SK-N-SH (cell line): ENCODE data around the gene KLHL35. TPM values are rescaled to one million over a fixed set of nuclear protein-coding genes. Genes with fewer than 3 reads are reported as not detected.

ENCODE experiments used
- CTCF ChIA-PET: fragments of 300-600, 350-600 bp; formaldehyde crosslinking; extraction: SDS; loops from one replicate; lab custom pipeline; 2021; lab: Yijun Ruan, JAX
- POLR2A ChIA-PET: fragments of 350-600 bp; sonication (Branson Sonifier 250); formaldehyde crosslinking; extraction: SDS; loops from one replicate; lab custom pipeline; 2020; ENCODE audit warnings: antibody characterized with exemption, inconsistent platforms; lab: Yijun Ruan, JAX
- DNase-seq: peaks from one replicate; pipeline ENCODE4 v3.0.0; 2012
- H2AFZ ChIP-seq: fragments of 200-600 bp; sonication (generic); 2 replicates; pipeline ENCODE4 v1.8.1; 2016; ENCODE audit warnings: antibody characterized with exemption, mild to moderate bottlenecking, low read depth
- H3F3A ChIP-seq: fragments of 200-600 bp; sonication (generic); replicated peaks from 2 replicates; pipeline ENCODE3; 2016; ENCODE audit warnings: antibody characterized with exemption, mild to moderate bottlenecking; ENCODE audit not compliant: insufficient read depth
- H3K27ac ChIP-seq, 2 experiments: fragments of 200-500 bp in 1 of 2; fragments of 200-600 bp in 1 of 2; sonication (Bioruptor generic) in 1 of 2; sonication (generic), shearing (Covaris generic) in 1 of 2; 2 replicates each; pipeline versions ENCODE4 v1.5.1 to v1.6.1; 2014 to 2016; ENCODE audit warnings: low read depth in 2 of 2, inconsistent platforms in 1 of 2, low read length in 1 of 2, mild to moderate bottlenecking in 1 of 2, mixed read lengths in 1 of 2
- H3K27me3 ChIP-seq: fragments of 200-600 bp; sonication (generic), shearing (Covaris generic); 2 replicates; pipeline ENCODE4 v1.6.1; 2016; ENCODE audit warnings: mixed run types; ENCODE audit not compliant: insufficient read depth
- H3K36me3 ChIP-seq, 2 experiments: fragments of 200-500 bp in 1 of 2; fragments of 200-600 bp in 1 of 2; sonication (Bioruptor generic) in 1 of 2; sonication (generic) in 1 of 2; replicated peaks in 1 of 2; 2 replicates each; pipeline versions ENCODE3 to v1.5.1; 2014 to 2016; ENCODE audit warnings: low read length in 1 of 2, mild to moderate bottlenecking in 1 of 2; ENCODE audit not compliant: insufficient read depth in 2 of 2, control insufficient read depth in 1 of 2
- H3K4me1 ChIP-seq, 2 experiments: fragments of 200-500 bp in 1 of 2; fragments of 200-600 bp in 1 of 2; sonication (Bioruptor generic) in 1 of 2; sonication (generic), shearing (Covaris generic) in 1 of 2; 2 replicates each; pipeline versions ENCODE4 v1.5.1 to v1.6.1; 2014 to 2016; ENCODE audit warnings: low read depth in 1 of 2, low read length in 1 of 2, mixed run types in 1 of 2; ENCODE audit not compliant: insufficient read depth in 2 of 2, control insufficient read depth in 1 of 2
- H3K4me2 ChIP-seq: fragments of 200-600 bp; sonication (generic), shearing (Covaris generic); 2 replicates; pipeline ENCODE4 v1.6.1; 2017; ENCODE audit warnings: mixed run types
- H3K4me3 ChIP-seq, 2 experiments: fragments of 200-500 bp in 1 of 2; fragments of 200-600 bp in 1 of 2; sonication (Bioruptor generic) in 1 of 2; sonication (generic), shearing (Covaris generic) in 1 of 2; 2 replicates each; pipeline versions ENCODE4 v1.5.1 to v1.8.1; 2014 to 2016; ENCODE audit warnings: low read depth in 2 of 2, inconsistent platforms in 1 of 2, low read length in 1 of 2, mild to moderate bottlenecking in 1 of 2, mixed read lengths in 1 of 2, moderate library complexity in 1 of 2
- H3K79me2 ChIP-seq: fragments of 200-600 bp; sonication (generic); 2 replicates; pipeline ENCODE4 v1.8.1; 2017; ENCODE audit warnings: mild to moderate bottlenecking; ENCODE audit not compliant: insufficient read depth
- H3K9ac ChIP-seq: fragments of 200-600 bp; sonication (generic); 2 replicates; pipeline ENCODE4 v1.6.1; 2017; ENCODE audit warnings: mixed run types
- H3K9me2 ChIP-seq: fragments of 200-600 bp; sonication (generic); 2 replicates; pipeline ENCODE4 v1.6.1; 2017; ENCODE audit warnings: mixed run types
- H3K9me3 ChIP-seq: fragments of 200-600 bp; sonication (generic); 2 replicates; pipeline ENCODE4 v1.6.1; 2017; ENCODE audit warnings: mixed run types, mild to moderate bottlenecking, moderate library complexity
- H4K20me1 ChIP-seq: fragments of 200-600 bp; sonication (generic); 2 replicates; pipeline ENCODE4 v1.6.1; 2017; ENCODE audit warnings: mild to moderate bottlenecking, mixed run types; ENCODE audit not compliant: insufficient read depth
- EP300 ChIP-seq, 2 experiments: IDR thresholded peaks; 2 replicates each; pipeline versions ENCODE4 v1.4.0 to v1.6.1; 2012; ENCODE audit warnings: borderline replicate concordance in 1 of 2, low read depth in 1 of 2, low read length in 1 of 2
- EZH2phosphoT487 ChIP-seq: fragments of 200-600 bp; sonication (generic); IDR thresholded peaks from 2 replicates; pipeline ENCODE4 v1.6.1; 2017; ENCODE audit warnings: low read depth, mixed run types, mild to moderate bottlenecking, antibody characterized with exemption, moderate library complexity, borderline replicate concordance
- GABPA ChIP-seq: IDR thresholded peaks from 2 replicates; pipeline ENCODE4 v1.4.0; 2012; ENCODE audit warnings: low read depth, mild to moderate bottlenecking
- MEF2A ChIP-seq: IDR thresholded peaks from 2 replicates; pipeline ENCODE4 v1.4.0; 2012; ENCODE audit warnings: low read depth, borderline replicate concordance
- NFIC ChIP-seq: IDR thresholded peaks from 2 replicates; pipeline ENCODE4 v1.4.0; 2012; ENCODE audit warnings: borderline replicate concordance
- NRF1 ChIP-seq: IDR thresholded peaks from 2 replicates; pipeline ENCODE4 v1.6.1; 2012; ENCODE audit warnings: low read depth, mild to moderate bottlenecking, low read length
- RAD21 ChIP-seq: IDR thresholded peaks from 2 replicates; pipeline ENCODE4 v1.6.1; 2012; ENCODE audit warnings: mild to moderate bottlenecking, low read length
- RCOR1 ChIP-seq: fragments of 150-350 bp; IDR thresholded peaks from 2 replicates; pipeline ENCODE4 v1.6.1; 2017; ENCODE audit warnings: antibody characterized with exemption, low read length
- SMC3 ChIP-seq: IDR thresholded peaks from 2 replicates; pipeline ENCODE4 v1.6.1; 2012; ENCODE audit warnings: low read depth, low read length, improper control_type of control experiment
- TEAD4 ChIP-seq: IDR thresholded peaks from 2 replicates; pipeline ENCODE4 v1.4.0; 2012; ENCODE audit warnings: mild to moderate bottlenecking, borderline replicate concordance; ENCODE audit not compliant: insufficient read depth
- WGBS: methylation state at CpG from one replicate; pipeline ENCODE4 v1.1.6; 2017; ENCODE audit warnings: low lambda C conversion rate; 5-methylcytosine and 5-hydroxymethylcytosine counted together
- polyA plus RNA-seq, 3 experiments: library from polyadenylated mRNA; depleted of rRNA; stranded (reverse); fragments of >200 nt; gene quantifications; 2 replicates each; pipeline ENCODE4 v1.2.3, GENCODE V29; 2012
- TF ChIP-seq, protein P1 (sequence below): fragments of 200-600 bp; sonication (generic); IDR thresholded peaks from 2 replicates; pipeline ENCODE4 v1.6.1; 2017; ENCODE audit warnings: antibody characterized with exemption, mild to moderate bottlenecking, moderate library complexity
- TF ChIP-seq, protein P2 (sequence below): IDR thresholded peaks from 2 replicates; pipeline ENCODE4; 2012
- TF ChIP-seq, protein P3 (sequence below): IDR thresholded peaks from 2 replicates; pipeline ENCODE4 v1.4.0; 2012; ENCODE audit warnings: low read depth, borderline replicate concordance
- TF ChIP-seq, protein P4 (sequence below): IDR thresholded peaks from 2 replicates; pipeline ENCODE4 v1.4.0; 2012; ENCODE audit warnings: low read depth, borderline replicate concordance

KLHL35 gene
- polyA plus RNA-seq, 1 of the 3 experiments (the other 2 are of a cell fraction): 1.7 TPM

DNA sequence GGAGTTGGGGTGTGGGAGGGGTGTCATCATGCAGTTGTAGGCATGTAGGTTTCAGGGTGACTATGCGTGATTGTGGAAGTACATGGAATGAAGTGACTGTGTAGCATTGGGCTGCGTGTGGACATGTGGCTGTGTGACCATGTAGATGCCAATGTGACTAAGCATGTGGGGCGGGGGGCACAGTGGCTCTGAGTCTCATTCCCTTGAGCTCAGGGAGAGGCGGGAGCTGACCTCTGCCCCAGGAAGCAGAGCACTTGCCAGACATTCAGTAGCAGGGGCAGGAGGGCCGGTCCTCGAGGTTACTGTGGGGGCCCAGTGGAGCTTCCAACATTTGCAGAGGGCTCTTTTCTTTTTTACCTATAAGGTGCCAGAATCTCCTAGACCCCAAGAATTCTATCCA is 440 bp upstream of the KLHL35 start:
- Histone ChIP-seq H3K9me2 (no peaks in the 10 kb centered on the region), H3K9me3 (no peaks in the 10 kb centered on the region), H4K20me1 (no peaks in the 10 kb centered on the region), H3K4me3 (no peak overlapping the region), H3K4me2 (no peak overlapping the region), H3K79me2 (no peaks in the 10 kb centered on the region), H3K27ac (no peak overlapping the region), H2AFZ (no peak overlapping the region), H3K36me3 (no peaks in the 10 kb centered on the region), H3K4me1 (peaks cover 0 to 18% of the 10 kb centered on the region in 2 experiments; a peak in 1 of 4 replicates), H3K9ac (no peak overlapping the region), H3K27me3 (peaks cover 9% of the 10 kb centered on the region), H3F3A (no peaks in the 10 kb centered on the region)
- ChIA-PET POLR2A (interaction anchor here (0.7 kb wide), 1 partner anchor 9 kb away, joined by 3 read pairs; no protein-coding TSS in a partner anchor), CTCF (interaction anchor here (0.9 to 9.0 kb wide), 6 partner anchors 12 to 113 kb away, joined by 3 to 54 read pairs (median 20); no protein-coding TSS in a partner anchor)
- TF ChIP-seq RCOR1 (no peak), EZH2phosphoT487 (no peak), GABPA (no peak), RAD21 (no peak), EP300 (IDR thresholded peaks at IDR 0.05; ENCODE audit: borderline replicate concordance in 1 of 2, low read depth in 1 of 2, low read length in 1 of 2) (no peak), MEF2A (no peak), TEAD4 (no peak), NFIC (no peak), NRF1 (no peak), SMC3 (no peak)
- TF ChIP-seq, protein P1, sequence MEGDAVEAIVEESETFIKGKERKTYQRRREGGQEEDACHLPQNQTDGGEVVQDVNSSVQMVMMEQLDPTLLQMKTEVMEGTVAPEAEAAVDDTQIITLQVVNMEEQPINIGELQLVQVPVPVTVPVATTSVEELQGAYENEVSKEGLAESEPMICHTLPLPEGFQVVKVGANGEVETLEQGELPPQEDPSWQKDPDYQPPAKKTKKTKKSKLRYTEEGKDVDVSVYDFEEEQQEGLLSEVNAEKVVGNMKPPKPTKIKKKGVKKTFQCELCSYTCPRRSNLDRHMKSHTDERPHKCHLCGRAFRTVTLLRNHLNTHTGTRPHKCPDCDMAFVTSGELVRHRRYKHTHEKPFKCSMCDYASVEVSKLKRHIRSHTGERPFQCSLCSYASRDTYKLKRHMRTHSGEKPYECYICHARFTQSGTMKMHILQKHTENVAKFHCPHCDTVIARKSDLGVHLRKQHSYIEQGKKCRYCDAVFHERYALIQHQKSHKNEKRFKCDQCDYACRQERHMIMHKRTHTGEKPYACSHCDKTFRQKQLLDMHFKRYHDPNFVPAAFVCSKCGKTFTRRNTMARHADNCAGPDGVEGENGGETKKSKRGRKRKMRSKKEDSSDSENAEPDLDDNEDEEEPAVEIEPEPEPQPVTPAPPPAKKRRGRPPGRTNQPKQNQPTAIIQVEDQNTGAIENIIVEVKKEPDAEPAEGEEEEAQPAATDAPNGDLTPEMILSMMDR: no peak
- TF ChIP-seq, protein P2, sequence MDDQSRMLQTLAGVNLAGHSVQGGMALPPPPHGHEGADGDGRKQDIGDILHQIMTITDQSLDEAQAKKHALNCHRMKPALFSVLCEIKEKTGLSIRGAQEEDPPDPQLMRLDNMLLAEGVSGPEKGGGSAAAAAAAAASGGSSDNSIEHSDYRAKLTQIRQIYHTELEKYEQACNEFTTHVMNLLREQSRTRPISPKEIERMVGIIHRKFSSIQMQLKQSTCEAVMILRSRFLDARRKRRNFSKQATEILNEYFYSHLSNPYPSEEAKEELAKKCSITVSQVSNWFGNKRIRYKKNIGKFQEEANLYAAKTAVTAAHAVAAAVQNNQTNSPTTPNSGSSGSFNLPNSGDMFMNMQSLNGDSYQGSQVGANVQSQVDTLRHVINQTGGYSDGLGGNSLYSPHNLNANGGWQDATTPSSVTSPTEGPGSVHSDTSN: no peak
- TF ChIP-seq, protein P3, sequence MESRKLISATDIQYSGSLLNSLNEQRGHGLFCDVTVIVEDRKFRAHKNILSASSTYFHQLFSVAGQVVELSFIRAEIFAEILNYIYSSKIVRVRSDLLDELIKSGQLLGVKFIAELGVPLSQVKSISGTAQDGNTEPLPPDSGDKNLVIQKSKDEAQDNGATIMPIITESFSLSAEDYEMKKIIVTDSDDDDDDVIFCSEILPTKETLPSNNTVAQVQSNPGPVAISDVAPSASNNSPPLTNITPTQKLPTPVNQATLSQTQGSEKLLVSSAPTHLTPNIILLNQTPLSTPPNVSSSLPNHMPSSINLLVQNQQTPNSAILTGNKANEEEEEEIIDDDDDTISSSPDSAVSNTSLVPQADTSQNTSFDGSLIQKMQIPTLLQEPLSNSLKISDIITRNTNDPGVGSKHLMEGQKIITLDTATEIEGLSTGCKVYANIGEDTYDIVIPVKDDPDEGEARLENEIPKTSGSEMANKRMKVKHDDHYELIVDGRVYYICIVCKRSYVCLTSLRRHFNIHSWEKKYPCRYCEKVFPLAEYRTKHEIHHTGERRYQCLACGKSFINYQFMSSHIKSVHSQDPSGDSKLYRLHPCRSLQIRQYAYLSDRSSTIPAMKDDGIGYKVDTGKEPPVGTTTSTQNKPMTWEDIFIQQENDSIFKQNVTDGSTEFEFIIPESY: no peak
- TF ChIP-seq, protein P4, sequence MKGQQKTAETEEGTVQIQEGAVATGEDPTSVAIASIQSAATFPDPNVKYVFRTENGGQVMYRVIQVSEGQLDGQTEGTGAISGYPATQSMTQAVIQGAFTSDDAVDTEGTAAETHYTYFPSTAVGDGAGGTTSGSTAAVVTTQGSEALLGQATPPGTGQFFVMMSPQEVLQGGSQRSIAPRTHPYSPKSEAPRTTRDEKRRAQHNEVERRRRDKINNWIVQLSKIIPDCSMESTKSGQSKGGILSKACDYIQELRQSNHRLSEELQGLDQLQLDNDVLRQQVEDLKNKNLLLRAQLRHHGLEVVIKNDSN: no peak
- WGBS: 67% methylated on average over 5 of the region's 6 CpGs
- DNase-seq: no peak
